Measurements from ENCODE around the gene GIT2.
"Not testable (repeated sequence)": the region's sequence is repeated elsewhere in the genome, so short reads cannot be mapped to it uniquely, and the experiment has no call there.

GIT2 gene

DNA sequence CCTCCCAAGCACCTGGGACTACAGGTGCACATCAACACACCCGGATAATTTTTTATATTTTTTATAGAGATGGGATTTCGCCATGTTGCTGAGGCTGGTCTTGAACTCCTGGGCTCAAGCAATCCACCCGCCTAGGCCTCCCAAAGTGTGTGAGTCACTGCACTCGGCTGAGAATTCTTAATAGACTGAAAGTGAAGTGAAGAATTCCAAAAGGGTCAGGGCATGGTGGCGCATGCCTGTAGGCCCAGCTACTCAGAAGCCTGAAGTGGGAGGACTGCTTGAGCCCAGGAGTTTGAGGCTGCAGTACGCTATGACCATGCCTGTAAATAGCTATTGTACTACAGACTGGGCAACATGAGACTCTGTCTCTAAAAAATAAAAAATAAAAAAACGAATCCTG is 52.4 kb downstream of the GIT2 start:
- DNase-seq: no peak

DNA sequence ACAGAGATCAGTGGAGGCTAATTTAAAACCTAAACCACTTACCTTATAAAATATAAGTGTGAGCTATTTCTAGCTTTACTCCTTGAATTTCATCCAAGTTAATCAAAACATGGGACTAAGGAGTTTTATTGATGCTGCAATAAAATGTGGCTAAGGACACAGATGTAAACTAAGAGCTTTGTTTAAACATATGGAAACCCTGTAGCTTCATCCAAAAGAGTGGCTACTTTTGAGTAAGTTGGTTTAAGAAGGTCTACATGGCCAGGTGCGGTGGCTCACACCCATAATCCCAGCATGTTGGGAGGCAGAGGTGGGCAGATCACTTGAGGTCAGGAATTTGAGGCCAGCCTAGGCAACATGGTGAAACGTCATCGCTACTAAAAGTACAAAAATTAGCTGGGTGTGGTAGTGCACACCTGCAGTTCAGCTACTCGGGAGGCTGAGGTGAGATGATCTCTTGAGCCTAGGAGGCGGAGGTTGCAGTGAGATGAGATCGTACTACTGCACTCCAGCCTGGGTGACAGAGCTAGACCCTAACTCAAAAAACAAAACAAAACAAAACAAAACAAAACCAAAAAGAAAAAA is 55.7 kb downstream of the GIT2 start:
- no peak for DNase-seq

DNA sequence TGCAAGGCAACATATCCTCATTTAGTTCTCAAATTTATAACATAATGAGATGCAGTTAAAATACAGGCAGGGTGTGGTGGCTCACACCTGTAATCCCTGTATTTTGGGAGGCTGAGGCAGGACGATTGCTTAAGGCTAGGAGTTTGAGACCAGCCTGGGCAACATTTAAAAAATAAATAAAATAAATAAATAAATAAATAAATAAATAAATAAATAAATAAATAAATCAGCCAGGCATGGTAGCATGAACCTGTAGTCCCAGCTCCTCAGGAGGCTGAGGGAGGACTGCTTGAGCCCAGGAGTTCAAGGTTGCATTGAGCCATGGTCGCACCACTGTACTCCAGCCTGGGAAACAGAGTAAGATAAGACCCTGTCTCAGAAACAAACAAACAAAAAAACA is 56.7 kb downstream of the GIT2 start:
- DNase-seq: no peak

DNA sequence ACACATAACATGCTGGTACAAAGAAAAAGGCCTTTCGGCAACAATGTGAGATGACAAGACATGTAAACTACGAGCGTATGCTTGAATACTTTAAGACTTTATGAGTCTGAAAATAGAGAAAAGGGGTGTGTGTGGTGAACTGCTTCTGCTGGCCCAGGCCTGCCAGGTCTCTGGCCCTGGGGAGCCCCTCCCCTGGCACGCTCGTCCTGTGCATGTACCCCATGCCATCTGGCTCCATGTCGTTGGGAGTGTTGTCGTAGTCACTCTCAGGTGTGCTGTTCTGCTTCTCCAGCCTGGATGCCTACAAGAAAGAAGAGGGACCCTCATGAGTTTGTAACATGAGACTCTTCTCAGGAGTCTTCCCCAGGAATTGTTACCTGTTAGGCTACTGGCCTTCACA is 57.2 kb downstream of the GIT2 start:
- no peak for DNase-seq

- DNase-seq: no peak
Observed at GRCh38 chr12:109937371-109937770, 58.8 kb downstream of the GIT2 start.

GRCh38 chr12:109934026-109934425 is 62.1 kb downstream of the GIT2 start:
- no peak for DNase-seq

DNA sequence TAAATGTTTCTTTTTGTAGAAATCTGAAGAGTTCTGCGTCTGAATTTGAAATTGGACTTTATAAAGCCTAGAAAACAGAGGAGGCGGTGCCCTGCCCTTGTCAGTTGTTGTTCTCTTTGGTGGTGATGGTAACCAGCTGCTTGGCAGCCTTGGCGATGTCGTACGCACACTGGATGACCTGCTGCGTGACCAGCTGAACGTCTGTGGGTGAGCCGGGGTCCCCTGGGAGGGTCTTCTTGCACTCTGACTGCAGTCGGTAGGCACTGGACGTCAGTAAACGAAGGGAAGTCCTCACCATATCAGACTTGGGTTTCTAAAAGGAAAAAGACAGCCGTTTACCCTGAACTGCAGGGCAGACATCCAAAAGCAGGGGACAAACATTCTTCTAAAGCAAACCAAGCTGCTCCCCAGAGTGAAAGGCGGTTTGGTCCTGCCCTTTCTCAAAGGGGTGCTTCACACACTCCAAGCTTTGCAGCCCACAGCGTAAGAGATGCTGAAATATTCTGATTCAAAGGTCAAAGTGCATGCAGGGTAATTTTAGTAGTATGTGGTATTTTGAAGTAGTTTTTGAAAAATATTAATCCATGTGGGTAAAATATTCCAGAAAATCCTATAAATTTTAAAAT is 63.2 kb downstream of the GIT2 start:
- no peak for DNase-seq

GRCh38 chr12:109931143-109931542 is 65.0 kb downstream of the GIT2 start:
- DNase-seq: no peak

- no peak for DNase-seq
Observed at GRCh38 chr12:109930028-109930800, 66.0 kb downstream of the GIT2 start.

- DNase-seq: not testable (repeated sequence)
Observed at GRCh38 chr12:109929326-109929725, 66.8 kb downstream of the GIT2 start.

DNA sequence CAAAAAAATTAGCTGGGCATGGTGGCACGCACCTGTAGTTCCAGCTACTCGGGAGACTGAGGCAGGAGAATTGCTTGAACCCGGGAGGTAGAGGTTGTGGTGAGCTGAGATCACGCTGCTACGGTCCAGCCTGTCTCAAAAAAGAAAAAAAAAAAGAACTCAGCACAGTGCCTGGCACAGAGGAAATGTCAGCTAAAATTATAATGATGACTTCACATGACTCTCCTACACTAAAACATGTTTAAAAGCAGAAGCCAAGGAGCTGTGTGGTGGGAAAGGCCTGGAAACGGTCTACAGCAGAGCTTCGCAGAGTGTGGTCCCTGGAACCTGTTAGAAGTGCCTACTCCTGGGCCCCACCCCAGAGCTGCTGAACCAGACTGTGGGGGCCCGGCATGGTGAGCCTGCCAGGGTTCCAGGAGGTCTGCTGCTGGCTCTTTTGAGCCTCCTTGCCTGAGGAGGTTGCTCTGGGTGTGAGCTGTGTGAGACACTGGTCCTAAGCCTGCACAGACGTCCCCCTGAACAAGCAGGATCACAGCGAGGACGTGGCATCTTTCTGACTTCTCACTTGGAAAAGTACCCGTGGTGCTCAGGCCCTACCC is 68.0 kb downstream of the GIT2 start:
- no peak for DNase-seq

- peak in 1 of 2 experiments; percentile 27 for DNase-seq
Observed at GRCh38 chr12:109927622-109928021, 68.5 kb downstream of the GIT2 start.

GRCh38 chr12:109926488-109927210 is 69.5 kb downstream of the GIT2 start:
- DNase-seq: no peak

- no peak for DNase-seq
Observed at GRCh38 chr12:109926016-109926415, 70.2 kb downstream of the GIT2 start.

DNA sequence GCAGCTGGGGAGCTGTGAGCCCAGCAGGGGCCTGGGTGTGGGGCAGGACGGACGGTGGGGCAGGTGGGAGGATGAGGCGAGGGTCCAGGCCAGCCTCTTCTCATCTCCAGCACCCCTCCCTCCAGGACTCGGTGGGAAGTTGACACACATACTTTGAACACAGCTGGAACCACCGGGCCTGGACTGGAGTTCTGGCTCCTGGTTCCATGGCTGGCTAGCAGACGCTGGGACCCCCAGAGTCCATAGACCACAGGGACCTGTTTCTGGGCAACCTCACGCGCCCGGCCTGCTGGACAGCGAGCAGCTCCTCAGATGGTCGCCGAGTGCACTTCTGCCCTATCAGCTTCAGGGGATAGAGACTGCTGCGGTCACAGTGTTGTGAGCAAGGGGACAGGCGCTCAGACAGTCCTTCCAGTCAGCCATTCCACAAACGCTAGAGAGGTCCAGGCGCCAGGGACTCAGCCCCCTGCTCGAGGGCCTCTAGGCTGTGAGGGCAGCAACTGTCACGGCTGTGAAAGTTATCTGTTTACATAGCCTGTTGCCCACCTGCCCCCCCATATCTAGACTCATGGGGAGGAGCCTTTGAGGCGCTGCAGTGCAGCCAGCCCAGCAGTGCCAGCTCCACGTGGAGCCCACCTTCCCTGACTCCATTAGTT is 70.9 kb downstream of the GIT2 start:
- DNase-seq: no peak

DNA sequence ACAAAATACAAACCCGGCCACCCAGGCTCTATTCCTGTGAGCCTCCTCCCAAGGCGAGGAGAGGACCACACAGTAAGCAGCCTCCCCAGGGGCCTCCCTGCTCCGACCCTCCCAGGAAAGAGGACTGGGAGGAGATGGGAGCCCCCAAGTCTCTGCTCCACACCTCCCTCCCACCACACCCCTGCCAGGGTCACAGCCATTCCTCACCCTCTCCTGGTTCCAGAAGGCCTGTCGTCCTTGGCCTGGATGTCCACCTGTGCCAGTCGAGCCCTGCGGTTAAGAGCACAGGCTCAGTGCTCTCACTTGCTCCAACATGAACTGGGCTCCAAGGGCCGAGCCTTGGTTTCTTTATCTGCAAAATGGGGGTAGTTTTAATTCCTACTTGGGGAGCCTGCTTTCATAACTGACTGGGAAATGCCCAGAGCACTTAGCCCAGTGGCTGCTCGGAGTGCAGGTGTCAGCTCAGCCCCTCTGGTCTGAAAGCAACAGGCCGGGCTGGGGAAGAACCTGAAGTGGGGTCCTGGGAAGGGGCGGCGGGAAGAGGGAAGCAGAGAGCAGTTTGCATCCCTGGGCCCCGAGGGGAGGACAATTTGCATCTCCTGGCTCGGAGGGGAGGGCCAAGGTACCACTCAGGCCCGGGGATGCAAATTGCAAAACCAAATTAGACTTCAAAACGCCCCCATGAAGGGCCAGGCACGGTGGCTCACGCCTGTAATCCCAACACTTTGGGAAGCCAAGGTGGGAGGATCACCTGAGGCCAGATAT is 72.5 kb downstream of the GIT2 start:
- DNase-seq: no peak

DNA sequence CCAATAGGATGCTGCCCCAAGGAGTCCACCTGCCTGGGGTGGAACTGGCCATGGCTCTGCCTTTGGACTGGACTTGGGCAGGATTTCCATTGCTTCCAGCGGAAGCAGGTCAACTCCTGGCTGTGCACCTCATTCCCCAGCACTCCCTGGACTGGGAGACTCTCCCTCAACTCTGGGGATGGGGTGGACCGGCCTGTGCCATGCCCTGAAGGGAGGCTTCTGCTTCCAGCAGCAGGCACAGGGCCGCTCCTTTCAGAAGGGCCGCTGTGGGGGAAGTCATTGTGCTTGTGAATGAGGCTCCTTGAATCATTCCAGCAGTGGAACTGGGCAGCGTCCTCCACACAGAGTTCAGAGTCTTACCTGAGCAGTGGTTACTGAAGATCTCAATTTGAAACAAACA is 73.1 kb downstream of the GIT2 start:
- DNase-seq: no peak

DNA sequence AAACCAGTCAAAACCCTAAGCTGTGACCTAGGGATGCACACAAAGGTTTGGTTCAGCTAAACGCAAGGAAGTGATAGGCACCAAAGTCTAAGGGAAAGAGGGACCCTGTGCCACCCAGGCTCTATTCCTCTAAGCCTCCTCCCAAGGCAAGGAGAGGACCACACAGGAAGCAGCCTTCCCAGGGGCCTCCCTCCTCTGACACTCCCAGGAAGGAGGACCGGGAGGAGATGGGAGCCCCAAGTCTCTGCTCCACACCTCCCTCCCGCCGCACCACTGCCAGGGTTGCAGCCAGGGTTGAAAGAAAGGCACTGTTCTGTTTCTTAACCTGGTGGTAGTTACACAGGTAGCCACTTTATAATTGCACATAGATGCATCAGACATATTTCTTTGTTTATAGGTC is 74.2 kb downstream of the GIT2 start:
- DNase-seq: no peak

DNA sequence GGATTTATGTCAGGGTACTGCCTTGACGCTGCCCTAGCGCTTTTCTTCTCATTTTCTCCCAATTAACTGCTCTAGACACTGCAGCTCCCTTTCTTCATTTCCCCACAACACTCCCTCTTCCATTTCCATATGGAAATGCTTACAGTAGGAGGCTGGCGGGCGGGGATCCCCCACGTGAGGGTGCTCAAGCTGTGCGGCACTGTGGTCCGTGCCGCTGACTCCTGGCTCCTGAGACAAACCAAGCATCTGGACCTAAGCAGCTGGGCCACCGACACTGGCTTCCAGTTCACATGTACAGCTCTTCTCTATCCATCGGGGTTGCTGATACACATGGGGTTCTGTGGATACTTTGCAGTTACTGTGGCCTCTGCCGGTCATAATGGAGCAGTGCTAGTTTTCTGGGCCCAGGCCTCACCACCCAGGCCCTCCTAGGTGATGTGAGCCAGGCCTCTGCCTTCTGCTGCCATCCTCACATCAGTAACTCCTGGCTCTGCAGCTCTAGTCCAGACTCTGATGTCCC is 75.8 kb downstream of the GIT2 start:
- no peak for DNase-seq

- no peak for DNase-seq
Observed at GRCh38 chr12:109919456-109919855, 76.7 kb downstream of the GIT2 start.

DNA sequence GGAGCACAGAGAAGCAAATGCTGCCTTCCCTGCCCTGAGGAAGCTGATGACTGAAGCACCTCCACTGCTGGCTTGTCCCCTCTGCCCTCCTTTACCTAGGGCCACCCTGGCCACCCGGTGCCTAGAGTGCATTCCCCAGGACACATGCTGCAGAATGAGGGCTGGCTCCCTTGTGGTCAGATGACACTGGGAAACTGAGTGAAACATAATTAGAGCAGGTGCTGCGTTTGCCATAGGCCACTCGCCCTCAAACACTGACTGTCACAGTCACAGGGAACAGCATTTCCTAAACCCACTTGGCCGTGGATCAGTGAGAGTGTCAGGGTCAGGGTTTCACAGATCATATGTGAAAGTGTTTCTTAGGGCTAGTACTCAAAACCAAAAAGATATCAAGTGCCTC is 80.1 kb downstream of the GIT2 start:
- DNase-seq: no peak

All from stimulated activated CD4-positive, alpha-beta T cell treated with anti-CD3 and anti-CD28 coated beads, Interleukin-4, amount 100 ng/mL, for 4 hours (primary cell).